D341Med (cell line): Measurements from ENCODE around the gene FILIP1.

Source experiments
- DNase-seq: peaks from one replicate; pipeline ENCODE4 v3.0.0; 2012; ENCODE audit warnings: low spot score

FILIP1 gene

GRCh38 chr6:75495011-75495410 is 1.4 kb upstream of the FILIP1 start:
- DNase-seq = no peak

- no peak for DNase-seq
These were observed 690 bp upstream of the FILIP1 start for GRCh38 chr6:75494290-75494689.

GRCh38 chr6:75492386-75493153 is 1.0 kb downstream of the FILIP1 start:
- no peak for DNase-seq

- DNase-seq = no peak
These were observed 2.3 kb downstream of the FILIP1 start for GRCh38 chr6:75491291-75491690.

GRCh38 chr6:75490706-75491105 is 2.9 kb downstream of the FILIP1 start:
- DNase-seq = no peak

GRCh38 chr6:75489025-75489424 is 4.6 kb downstream of the FILIP1 start:
- DNase-seq = no peak

- DNase-seq = no peak
These were observed 5.6 kb downstream of the FILIP1 start for GRCh38 chr6:75488033-75488432.

GRCh38 chr6:75486850-75487518 is 6.6 kb downstream of the FILIP1 start:
- no peak for DNase-seq

GRCh38 chr6:75484535-75484934 is 9.1 kb downstream of the FILIP1 start:
- DNase-seq = no peak

GRCh38 chr6:75483136-75483952 is 10.3 kb downstream of the FILIP1 start:
- DNase-seq = peak; percentile 35

- no peak for DNase-seq
These were observed 11.5 kb downstream of the FILIP1 start for GRCh38 chr6:75481936-75482593.

- no peak for DNase-seq
These were observed 12.2 kb downstream of the FILIP1 start for GRCh38 chr6:75481394-75481793.

GRCh38 chr6:75480425-75480824 is 13.2 kb downstream of the FILIP1 start:
- no peak for DNase-seq

GRCh38 chr6:75479712-75480111 is 13.9 kb downstream of the FILIP1 start:
- no peak for DNase-seq

GRCh38 chr6:75478929-75479328 is 14.7 kb downstream of the FILIP1 start:
- no peak for DNase-seq

GRCh38 chr6:75472885-75473284 is 20.7 kb downstream of the FILIP1 start:
- DNase-seq = no peak

- DNase-seq = no peak
These were observed 25.6 kb downstream of the FILIP1 start for GRCh38 chr6:75467966-75468365.

- DNase-seq = no peak
These were observed 26.3 kb downstream of the FILIP1 start for GRCh38 chr6:75467284-75467683.

GRCh38 chr6:75466636-75467035 is 27.0 kb downstream of the FILIP1 start:
- no peak for DNase-seq

- DNase-seq = no peak
These were observed 29.7 kb downstream of the FILIP1 start for GRCh38 chr6:75463908-75464307.

GRCh38 chr6:75463061-75463460 is 30.5 kb downstream of the FILIP1 start:
- DNase-seq = no peak

GRCh38 chr6:75460681-75461080 is 32.9 kb downstream of the FILIP1 start:
- DNase-seq = no peak
